ENCODE measurements around the gene KCNG3.

Gene KCNG3

GRCh38 chr2:42430188-42430587, 63.6 kb downstream of the KCNG3 start:
- no peak for DNase-seq (ENCODE audit: low read depth)
- no peak overlapping the region for H3K4me3 ChIP-seq (ENCODE audit: low read length)
- TF ChIP-seq, protein P1, sequence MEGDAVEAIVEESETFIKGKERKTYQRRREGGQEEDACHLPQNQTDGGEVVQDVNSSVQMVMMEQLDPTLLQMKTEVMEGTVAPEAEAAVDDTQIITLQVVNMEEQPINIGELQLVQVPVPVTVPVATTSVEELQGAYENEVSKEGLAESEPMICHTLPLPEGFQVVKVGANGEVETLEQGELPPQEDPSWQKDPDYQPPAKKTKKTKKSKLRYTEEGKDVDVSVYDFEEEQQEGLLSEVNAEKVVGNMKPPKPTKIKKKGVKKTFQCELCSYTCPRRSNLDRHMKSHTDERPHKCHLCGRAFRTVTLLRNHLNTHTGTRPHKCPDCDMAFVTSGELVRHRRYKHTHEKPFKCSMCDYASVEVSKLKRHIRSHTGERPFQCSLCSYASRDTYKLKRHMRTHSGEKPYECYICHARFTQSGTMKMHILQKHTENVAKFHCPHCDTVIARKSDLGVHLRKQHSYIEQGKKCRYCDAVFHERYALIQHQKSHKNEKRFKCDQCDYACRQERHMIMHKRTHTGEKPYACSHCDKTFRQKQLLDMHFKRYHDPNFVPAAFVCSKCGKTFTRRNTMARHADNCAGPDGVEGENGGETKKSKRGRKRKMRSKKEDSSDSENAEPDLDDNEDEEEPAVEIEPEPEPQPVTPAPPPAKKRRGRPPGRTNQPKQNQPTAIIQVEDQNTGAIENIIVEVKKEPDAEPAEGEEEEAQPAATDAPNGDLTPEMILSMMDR (conservative IDR thresholded peaks at IDR 0.05; ENCODE audit: low read depth, low read length): no peak

DNA sequence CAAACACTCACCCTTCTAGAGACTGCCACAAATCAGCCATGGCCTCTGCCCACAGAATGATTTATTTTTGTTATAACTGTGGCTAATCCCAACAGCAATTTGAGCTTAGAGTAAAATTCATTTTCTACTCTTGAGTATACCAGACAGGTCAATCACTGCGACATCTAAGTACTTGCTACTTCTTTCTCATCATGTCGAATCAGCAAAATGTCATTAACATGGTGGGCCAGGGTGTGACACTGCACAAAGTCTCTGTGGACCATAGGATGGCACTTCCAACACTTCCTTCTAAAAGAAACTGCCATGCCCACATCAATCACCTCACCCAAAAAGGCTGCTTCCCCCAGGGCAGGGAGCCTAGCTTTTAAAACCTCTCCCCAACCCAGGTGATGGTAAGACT, 64.4 kb downstream of the KCNG3 start:
- TF ChIP-seq, protein P1 (conservative IDR thresholded peaks at IDR 0.05; ENCODE audit: low read depth, low read length): no peak
- DNase-seq (ENCODE audit: low read depth): no peak
- no peak overlapping the region for H3K4me3 ChIP-seq (ENCODE audit: low read length)

DNA sequence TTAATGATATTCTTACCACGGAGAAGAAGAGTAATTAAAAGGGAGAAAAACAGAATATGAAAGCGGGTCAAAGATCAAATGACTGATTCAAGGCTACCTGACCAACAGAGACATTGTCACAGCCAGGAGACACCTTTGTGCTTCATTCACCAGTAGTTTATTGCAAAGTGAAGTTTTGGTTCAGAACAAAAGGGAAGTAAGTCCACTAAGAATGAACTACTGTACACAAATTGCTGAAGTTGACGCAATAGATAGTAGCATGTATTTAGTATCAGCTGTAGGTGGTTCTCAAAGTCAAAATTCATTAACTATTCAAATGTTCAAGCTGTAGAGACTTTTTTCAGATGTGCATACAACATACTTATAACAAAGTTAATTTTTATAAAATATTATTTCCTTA, 68.1 kb downstream of the KCNG3 start:
- H3K4me3 ChIP-seq (ENCODE audit: low read length): no peak overlapping the region
- TF ChIP-seq, protein P1 (conservative IDR thresholded peaks at IDR 0.05; ENCODE audit: low read depth, low read length): no peak
- no peak for DNase-seq (ENCODE audit: low read depth)

GRCh38 chr2:42424033-42424432, 69.7 kb downstream of the KCNG3 start:
- no peak overlapping the region for H3K4me3 ChIP-seq (ENCODE audit: low read length)
- TF ChIP-seq, protein P1 (conservative IDR thresholded peaks at IDR 0.05; ENCODE audit: low read depth, low read length): no peak
- DNase-seq (ENCODE audit: low read depth): no peak

DNA sequence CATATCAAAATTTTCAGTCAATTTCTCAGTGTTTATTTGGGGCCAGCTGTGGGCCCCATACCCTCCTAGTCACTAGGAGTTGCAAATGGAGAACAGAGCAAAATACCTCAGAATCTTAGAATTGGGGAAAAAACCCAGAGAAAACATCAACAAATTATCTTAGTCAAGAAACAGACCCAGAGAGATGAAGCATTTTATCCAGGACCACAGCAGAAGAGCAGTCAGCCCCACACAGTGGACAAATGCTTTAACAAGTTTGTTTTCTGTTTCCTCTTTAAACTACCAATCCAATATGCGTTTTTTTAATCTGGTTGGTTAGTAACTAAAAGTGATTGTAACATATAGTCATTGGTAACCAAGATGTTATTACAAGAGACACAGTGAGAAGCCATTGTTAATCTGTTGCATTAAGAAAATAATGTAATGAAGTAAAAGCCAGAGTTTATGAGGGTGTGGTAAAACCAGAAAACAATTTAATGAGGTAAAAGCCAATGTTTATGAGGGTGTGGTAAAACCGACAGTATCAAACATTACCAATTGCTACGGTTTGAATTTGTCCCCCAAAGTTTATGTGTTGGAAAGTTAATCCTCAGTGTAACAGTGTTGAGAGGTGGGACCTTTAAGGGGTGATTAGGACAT, 72.1 kb downstream of the KCNG3 start:
- DNase-seq (ENCODE audit: low read depth): no peak
- H3K4me3 ChIP-seq (ENCODE audit: low read length): no peak overlapping the region
- TF ChIP-seq, protein P1 (conservative IDR thresholded peaks at IDR 0.05; ENCODE audit: low read depth, low read length): no peak

- TF ChIP-seq, protein P1 (conservative IDR thresholded peaks at IDR 0.05; ENCODE audit: low read depth, low read length): no peak
- H3K4me3 ChIP-seq (ENCODE audit: low read length): no peak overlapping the region
- DNase-seq (ENCODE audit: low read depth): no peak
These were observed 72.7 kb downstream of the KCNG3 start for GRCh38 chr2:42421157-42421485.

DNA sequence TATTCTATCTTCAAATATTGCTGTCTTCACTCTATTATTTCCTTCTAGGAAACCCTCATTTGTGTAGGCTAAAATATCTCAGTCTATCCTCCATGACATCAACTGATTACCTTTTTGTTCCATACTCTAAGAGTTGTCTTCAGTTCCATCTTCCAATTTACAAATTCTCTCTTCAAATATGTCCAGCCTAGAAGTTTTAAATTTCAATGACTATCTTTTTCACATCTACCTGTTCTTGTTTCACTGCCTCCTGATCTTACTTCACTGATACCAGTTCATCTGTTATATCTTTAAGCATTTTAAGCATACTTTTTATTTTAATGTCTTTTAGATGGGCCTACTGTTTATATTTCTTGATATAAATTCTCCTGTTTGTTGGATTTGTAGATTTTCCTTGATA, 79.1 kb downstream of the KCNG3 start:
- H3K4me3 ChIP-seq (ENCODE audit: low read length): no peak overlapping the region
- TF ChIP-seq, protein P1 (conservative IDR thresholded peaks at IDR 0.05; ENCODE audit: low read depth, low read length): no peak
- no peak for DNase-seq (ENCODE audit: low read depth)
